HG03280 (cell line): ENCODE data around the gene CLSTN2.

Experiments used
- ATAC-seq: cut with Tn5 transposase; IDR thresholded peaks from one replicate; pipeline ENCODE4 v1.9.1; 2021; ENCODE audit warnings: mild to moderate bottlenecking, moderate library complexity; ENCODE audit not compliant: unreplicated experiment

Gene CLSTN2

GRCh38 chr3:140570602-140571001 is 635.6 kb downstream of the CLSTN2 start:
- ATAC-seq, result no peak

- no peak for ATAC-seq
These were observed 636.9 kb downstream of the CLSTN2 start for GRCh38 chr3:140571836-140572235.

- no peak for ATAC-seq
These were observed 637.3 kb downstream of the CLSTN2 start for GRCh38 chr3:140572334-140572733.

- no peak for ATAC-seq
These were observed 638.0 kb downstream of the CLSTN2 start for GRCh38 chr3:140573011-140573410.

- ATAC-seq, result no peak
These were observed 639.4 kb downstream of the CLSTN2 start for GRCh38 chr3:140574375-140574774.

- no peak for ATAC-seq
These were observed 641.5 kb downstream of the CLSTN2 start for GRCh38 chr3:140576449-140576848.

GRCh38 chr3:140577911-140578310 is 642.9 kb downstream of the CLSTN2 start:
- no peak for ATAC-seq

- no peak for ATAC-seq
These were observed 644.3 kb downstream of the CLSTN2 start for GRCh38 chr3:140579260-140579659.

- no peak for ATAC-seq
These were observed 645.8 kb downstream of the CLSTN2 start for GRCh38 chr3:140580746-140581145.

GRCh38 chr3:140584549-140584948 is 649.6 kb downstream of the CLSTN2 start:
- ATAC-seq, result no peak

- ATAC-seq, result no peak
These were observed 650.8 kb downstream of the CLSTN2 start for GRCh38 chr3:140585828-140586227.

- no peak for ATAC-seq
These were observed 651.3 kb downstream of the CLSTN2 start for GRCh38 chr3:140586311-140586710.

- no peak for ATAC-seq
These were observed 653.6 kb downstream of the CLSTN2 start for GRCh38 chr3:140588558-140588957.

- no peak for ATAC-seq
These were observed 658.8 kb downstream of the CLSTN2 start for GRCh38 chr3:140593766-140594165.

GRCh38 chr3:140595295-140595694 is 660.3 kb downstream of the CLSTN2 start:
- ATAC-seq, result no peak

- ATAC-seq, result no peak
These were observed 662.4 kb downstream of the CLSTN2 start for GRCh38 chr3:140597364-140597763.

GRCh38 chr3:140597792-140598191 is 662.8 kb downstream of the CLSTN2 start:
- ATAC-seq, result no peak

GRCh38 chr3:140599009-140599408 is 664.0 kb downstream of the CLSTN2 start:
- no peak for ATAC-seq

- ATAC-seq, result no peak
These were observed 664.5 kb downstream of the CLSTN2 start for GRCh38 chr3:140599496-140599895.

- ATAC-seq, result no peak
These were observed 666.9 kb downstream of the CLSTN2 start for GRCh38 chr3:140601881-140602280.

- ATAC-seq, result no peak
These were observed 667.8 kb downstream of the CLSTN2 start for GRCh38 chr3:140602781-140603180.

GRCh38 chr3:140603766-140604165 is 668.8 kb downstream of the CLSTN2 start:
- ATAC-seq, result no peak

- no peak for ATAC-seq
These were observed 675.6 kb downstream of the CLSTN2 start for GRCh38 chr3:140610544-140610943.

GRCh38 chr3:140614001-140614400 is 679.0 kb downstream of the CLSTN2 start:
- ATAC-seq, result no peak
